Smooth muscle cell (in vitro differentiated cells): ENCODE results near the gene CTF1. TPM values are rescaled to one million over a fixed set of nuclear protein-coding genes. Genes with fewer than 3 reads are reported as not detected.

ENCODE experiments used
- DNase-seq: peaks from one replicate; lab custom pipeline; 2025; ENCODE audit not compliant: unreplicated experiment; lab: John Stamatoyannopoulos, UW
- H2AFZ ChIP-seq: fragments of 200-600 bp; sonication (generic); 2 replicates; pipeline ENCODE4 v1.6.0; 2016; ENCODE audit warnings: antibody characterized with exemption, low read depth, mild to moderate bottlenecking
- H3F3A ChIP-seq: fragments of 200-600 bp; sonication (generic); 2 replicates; pipeline ENCODE4 v1.6.0; 2017; ENCODE audit warnings: antibody characterized with exemption, low read depth
- H3K27ac ChIP-seq: fragments of 200-600 bp; sonication (generic); 2 replicates; pipeline ENCODE4 v1.5.1; 2016; ENCODE audit warnings: low read depth, mild to moderate bottlenecking
- H3K27me3 ChIP-seq: fragments of 200-600 bp; sonication (generic); 2 replicates; pipeline ENCODE4 v1.6.1; 2016; ENCODE audit warnings: low read depth, mild to moderate bottlenecking
- H3K36me3 ChIP-seq: fragments of 200-600 bp; sonication (generic); 2 replicates; pipeline ENCODE4 v1.5.1; 2016; ENCODE audit warnings: low read depth
- H3K4me1 ChIP-seq: fragments of 200-600 bp; sonication (generic); 2 replicates; pipeline ENCODE4 v1.5.1; 2016; ENCODE audit warnings: low read depth
- H3K4me2 ChIP-seq: fragments of 200-600 bp; sonication (generic); 2 replicates; pipeline ENCODE4 v1.6.0; 2016; ENCODE audit warnings: mild to moderate bottlenecking
- H3K4me3 ChIP-seq: fragments of 200-600 bp; sonication (generic); 2 replicates; pipeline ENCODE4 v1.5.1; 2016; ENCODE audit warnings: mild to moderate bottlenecking
- H3K79me2 ChIP-seq: fragments of 200-600 bp; sonication (generic); 2 replicates; pipeline ENCODE4 v1.6.0; 2016; ENCODE audit warnings: low read depth, mild to moderate bottlenecking
- H3K9ac ChIP-seq: fragments of 200-600 bp; sonication (generic); 2 replicates; pipeline ENCODE4 v1.6.0; 2016; ENCODE audit warnings: low read depth
- H3K9me3 ChIP-seq: fragments of 200-600 bp; sonication (generic); replicated peaks from 2 replicates; pipeline ENCODE4 v1.5.1; 2016; ENCODE audit warnings: low read depth
- H4K20me1 ChIP-seq: fragments of 200-600 bp; sonication (generic); 2 replicates; pipeline ENCODE4 v1.6.0; 2016; ENCODE audit warnings: low read depth
- WGBS: methylation state at CpG from one replicate; pipeline ENCODE4 v1.1.7; 2016; ENCODE audit warnings: low lambda C conversion rate; 5-methylcytosine and 5-hydroxymethylcytosine counted together
- polyA plus RNA-seq: library from polyadenylated mRNA; unstranded; fragments of >200 nt; fragmentation: Nextera tagmentation; extraction: Ambion mirVana; gene quantifications from 2 replicates; pipeline ENCODE4 v1.2.1, GENCODE V29; 2016
- total RNA-seq: library from RNA; depleted of rRNA; stranded (reverse); fragments of >200 nt; gene quantifications from 2 replicates; pipeline ENCODE4 v1.2.3, GENCODE V29; 2014
- TF ChIP-seq, protein P1 (sequence below): fragments of 200-600 bp; sonication (generic); IDR thresholded peaks from 2 replicates; pipeline ENCODE4 v1.5.1; 2017; ENCODE audit warnings: borderline replicate concordance, mild to moderate bottlenecking, antibody characterized with exemption; ENCODE audit not compliant: insufficient read depth, poor library complexity, severe bottlenecking

The CTF1 gene, protein sequence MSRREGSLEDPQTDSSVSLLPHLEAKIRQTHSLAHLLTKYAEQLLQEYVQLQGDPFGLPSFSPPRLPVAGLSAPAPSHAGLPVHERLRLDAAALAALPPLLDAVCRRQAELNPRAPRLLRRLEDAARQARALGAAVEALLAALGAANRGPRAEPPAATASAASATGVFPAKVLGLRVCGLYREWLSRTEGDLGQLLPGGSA
- 0.76 and 1.7 TPM in 2 replicates for total RNA-seq
- 8.1 and 8.2 TPM in 2 replicates for polyA plus RNA-seq

GRCh38 chr16:30896261-30896888 lies at the start of gene CTF1:
TSS of gene CTF1 (plus strand) at chr16:30896614. CDS start at chr16:30896644, 30 bp downstream.
- H3K9ac ChIP-seq, result peak within 1 kb of the TSS; percentile 92
- peaks cover 16% of the 10 kb centered on the region for H3K79me2 ChIP-seq
- H3K9me3 ChIP-seq, result no peaks in the 10 kb centered on the region
- H3F3A ChIP-seq, result peaks cover 20% of the 10 kb centered on the region
- peaks cover 20% of the 10 kb centered on the region for H3K4me1 ChIP-seq
- H3K4me3 ChIP-seq, result peak within 1 kb of the TSS; percentile 61
- H2AFZ ChIP-seq, result peak within 1 kb of the TSS; percentile 53
- no peaks in the 10 kb centered on the region for H4K20me1 ChIP-seq
- no peaks in the 10 kb centered on the region for H3K36me3 ChIP-seq
- peak within 1 kb of the TSS; percentile 98 for H3K27ac ChIP-seq
- 1% methylated on average over 25 of the region's 31 CpGs for WGBS
- peak within 1 kb of the TSS; percentile 90 for H3K4me2 ChIP-seq
- no peaks in the 10 kb centered on the region for H3K27me3 ChIP-seq
- TF ChIP-seq, protein P1, sequence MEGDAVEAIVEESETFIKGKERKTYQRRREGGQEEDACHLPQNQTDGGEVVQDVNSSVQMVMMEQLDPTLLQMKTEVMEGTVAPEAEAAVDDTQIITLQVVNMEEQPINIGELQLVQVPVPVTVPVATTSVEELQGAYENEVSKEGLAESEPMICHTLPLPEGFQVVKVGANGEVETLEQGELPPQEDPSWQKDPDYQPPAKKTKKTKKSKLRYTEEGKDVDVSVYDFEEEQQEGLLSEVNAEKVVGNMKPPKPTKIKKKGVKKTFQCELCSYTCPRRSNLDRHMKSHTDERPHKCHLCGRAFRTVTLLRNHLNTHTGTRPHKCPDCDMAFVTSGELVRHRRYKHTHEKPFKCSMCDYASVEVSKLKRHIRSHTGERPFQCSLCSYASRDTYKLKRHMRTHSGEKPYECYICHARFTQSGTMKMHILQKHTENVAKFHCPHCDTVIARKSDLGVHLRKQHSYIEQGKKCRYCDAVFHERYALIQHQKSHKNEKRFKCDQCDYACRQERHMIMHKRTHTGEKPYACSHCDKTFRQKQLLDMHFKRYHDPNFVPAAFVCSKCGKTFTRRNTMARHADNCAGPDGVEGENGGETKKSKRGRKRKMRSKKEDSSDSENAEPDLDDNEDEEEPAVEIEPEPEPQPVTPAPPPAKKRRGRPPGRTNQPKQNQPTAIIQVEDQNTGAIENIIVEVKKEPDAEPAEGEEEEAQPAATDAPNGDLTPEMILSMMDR, result no peak
- peak; percentile 92 for DNase-seq

DNA sequence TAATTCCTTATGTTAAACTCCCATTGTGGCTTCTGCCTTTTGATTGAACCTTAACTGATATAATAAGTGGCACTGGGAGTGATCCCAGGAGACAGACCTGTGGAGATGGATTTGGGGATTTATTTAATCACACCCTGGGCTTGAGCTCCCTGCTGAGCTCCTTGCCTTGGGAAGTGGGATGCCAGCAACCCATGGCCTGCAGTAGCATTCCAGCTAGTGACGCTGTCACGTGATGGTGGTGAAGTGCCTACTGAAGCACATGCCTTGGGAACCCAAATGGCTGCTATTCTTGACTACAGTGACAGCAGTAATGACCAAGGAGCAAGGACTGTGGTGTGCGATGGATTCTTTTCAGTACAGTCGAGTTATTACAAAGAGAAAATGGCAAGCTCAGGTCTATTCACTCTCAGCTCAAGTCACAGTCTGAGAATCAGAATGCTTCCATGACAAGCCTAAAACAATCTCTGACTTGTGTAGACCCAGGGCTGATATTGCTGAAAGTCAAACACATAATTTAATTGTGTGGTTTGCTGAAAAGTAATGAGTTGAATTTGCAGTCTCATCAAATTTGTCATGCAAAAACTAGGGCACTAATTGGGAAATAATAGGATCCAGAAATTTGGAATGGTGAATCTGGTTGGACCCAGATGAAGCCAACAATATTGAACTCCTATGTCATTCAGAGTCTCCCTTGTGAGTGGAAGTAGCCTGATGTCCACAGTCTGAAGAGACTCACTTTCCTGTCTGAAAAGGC lies 49.6 kb upstream of the CTF1 start:
- 87% methylated on average over 4 of the region's 4 CpGs for WGBS
- peaks cover 6% of the 10 kb centered on the region for H3F3A ChIP-seq
- no peak for DNase-seq
- no peak overlapping the region for H2AFZ ChIP-seq
- H3K4me3 ChIP-seq, result no peak overlapping the region
- H4K20me1 ChIP-seq, result no peaks in the 10 kb centered on the region
- H3K79me2 ChIP-seq, result no peaks in the 10 kb centered on the region
- no peaks in the 10 kb centered on the region for H3K27me3 ChIP-seq
- H3K4me1 ChIP-seq, result no peaks in the 10 kb centered on the region
- H3K27ac ChIP-seq, result no peak overlapping the region
- TF ChIP-seq, protein P1, result no peak
- no peak overlapping the region for H3K4me2 ChIP-seq
- no peaks in the 10 kb centered on the region for H3K36me3 ChIP-seq
- H3K9me3 ChIP-seq, result no peaks in the 10 kb centered on the region
- H3K9ac ChIP-seq, result no peak overlapping the region

- Histone ChIP-seq H3K4me2 (no peak overlapping the region), H3K4me3 (no peak overlapping the region), H2AFZ (no peak overlapping the region), H3K27ac (no peak overlapping the region), H3K27me3 (no peaks in the 10 kb centered on the region), H3K36me3 (no peaks in the 10 kb centered on the region), H4K20me1 (no peaks in the 10 kb centered on the region), H3F3A (peaks cover 5% of the 10 kb centered on the region), H3K79me2 (no peaks in the 10 kb centered on the region), H3K9ac (no peak overlapping the region), H3K9me3 (no peaks in the 10 kb centered on the region), H3K4me1 (no peaks in the 10 kb centered on the region)
- DNase-seq, result no peak
- TF ChIP-seq, protein P1, result no peak
- WGBS, result 59% methylated on average over 1 of the region's 1 CpG
Observed at GRCh38 chr16:30850246-30850645, 46.2 kb upstream of the CTF1 start.
